HG03571 (cell line): ENCODE results near the gene USP54.
"Not testable (repeated sequence)": the region's sequence is repeated elsewhere in the genome, so short reads cannot be mapped to it uniquely, and the experiment has no call there.

ENCODE experiments used
- ATAC-seq: cut with Tn5 transposase; IDR thresholded peaks from one replicate; pipeline ENCODE4 v1.9.1; 2021; ENCODE audit not compliant: unreplicated experiment

USP54 gene

GRCh38 chr10:73590881-73591799, at the start of gene USP54:
TSS of gene USP54 (minus strand) at chr10:73591342. CDS start at chr10:73575658, 15,684 bp downstream.
- ATAC-seq, result no peak

- ATAC-seq, result no peak
Measured at GRCh38 chr10:73639286-73639685, 48.1 kb upstream of the USP54 start.

GRCh38 chr10:73635781-73636180, 44.6 kb upstream of the USP54 start:
- no peak for ATAC-seq

- ATAC-seq, result no peak
Measured at GRCh38 chr10:73634421-73634820, 43.3 kb upstream of the USP54 start.

- no peak for ATAC-seq
Measured at GRCh38 chr10:73629165-73629564, 38.0 kb upstream of the USP54 start.

GRCh38 chr10:73628405-73628804, 37.3 kb upstream of the USP54 start:
- no peak for ATAC-seq

GRCh38 chr10:73627300-73627699, 36.2 kb upstream of the USP54 start:
- ATAC-seq, result no peak

- peak; percentile 98 for ATAC-seq
Measured at GRCh38 chr10:73625884-73626752, 35.0 kb upstream of the USP54 start.

- peak; percentile 28 for ATAC-seq
Measured at GRCh38 chr10:73625004-73625883, 34.1 kb upstream of the USP54 start.

GRCh38 chr10:73623056-73623455, 31.9 kb upstream of the USP54 start:
- ATAC-seq, result no peak

GRCh38 chr10:73620974-73621373, 29.8 kb upstream of the USP54 start:
- not testable (repeated sequence) for ATAC-seq

GRCh38 chr10:73617143-73617542, 26.0 kb upstream of the USP54 start:
- not testable (repeated sequence) for ATAC-seq

GRCh38 chr10:73614720-73615119, 23.6 kb upstream of the USP54 start:
- ATAC-seq, result no peak

- ATAC-seq, result no peak
Measured at GRCh38 chr10:73609116-73609515, 18.0 kb upstream of the USP54 start.

GRCh38 chr10:73601486-73601921, 10.4 kb upstream of the USP54 start:
- no peak for ATAC-seq

GRCh38 chr10:73597346-73597745, 6.2 kb upstream of the USP54 start:
- ATAC-seq, result no peak

- no peak for ATAC-seq
Measured at GRCh38 chr10:73593812-73594211, 2.7 kb upstream of the USP54 start.

- no peak for ATAC-seq
Measured at GRCh38 chr10:73593110-73593509, 2.0 kb upstream of the USP54 start.

GRCh38 chr10:73591935-73592699, 975 bp upstream of the USP54 start:
- no peak for ATAC-seq

GRCh38 chr10:73589563-73590126, 1.5 kb downstream of the USP54 start:
- ATAC-seq, result no peak
